ENCODE results near the gene CDC14A.
"Not testable (repeated sequence)": the region's sequence is repeated elsewhere in the genome, so short reads cannot be mapped to it uniquely, and the experiment has no call there.

GRCh38 chr1:100339735-100340134 lies 12.6 kb upstream of the CDC14A start:
- TF ChIP-seq POLR2AphosphoS5 (IDR thresholded peaks at IDR 0.05; ENCODE audit: low read depth, low read length); CTCF (IDR thresholded peaks at IDR 0.05); EZH2phosphoT487 (IDR thresholded peaks at IDR 0.05; ENCODE audit: borderline replicate concordance, low read depth); EP300 (IDR thresholded peaks at IDR 0.05; ENCODE audit: borderline replicate concordance in 1 of 2, low read depth in 1 of 2, low read length in 1 of 2); CHD2 (IDR thresholded peaks at IDR 0.05; ENCODE audit: low read length, partially characterized antibody); USF1 (IDR thresholded peaks at IDR 0.05; ENCODE audit: borderline replicate concordance, low read depth); SIN3A (IDR thresholded peaks at IDR 0.05; ENCODE audit: borderline replicate concordance, low read depth, low read length); TCF12 (IDR thresholded peaks at IDR 0.05); GABPA (IDR thresholded peaks at IDR 0.05; ENCODE audit: low read depth); RXRA (IDR thresholded peaks at IDR 0.05; ENCODE audit: borderline replicate concordance, low read depth); RAD21 (IDR thresholded peaks at IDR 0.05; ENCODE audit: low read length); JUND (IDR thresholded peaks at IDR 0.05): not testable (repeated sequence)

Measured in SK-N-SH (cell line).